Natural killer cell treated with Interleukin-12 subunit alpha and Interleukin-12 subunit beta and Interleukin-15 and Interleukin-18, amount 100 ng/mL, for 72 hours (primary cell): ENCODE data around the gene UFD1. TPM values are rescaled to one million over a fixed set of nuclear protein-coding genes. Genes with fewer than 3 reads are reported as not detected.

Experiments used
- ATAC-seq, 2 donors: fragments of 150-1000 bp; cut with Tn5 transposase in 1 of 2; sonication (Bioruptor Pico), chemical (Tn5 transposase) in 1 of 2; 2 replicates each; pipeline ENCODE4 v1.10.0; 2021
- DNase-seq: peaks from one replicate; pipeline ENCODE4 v3.0.0; 2022; ENCODE audit warnings: low spot score
- H3K27ac Mint-ChIP-seq, 2 donors: 1 replicate in 1 of 2; 2 replicates in 1 of 2; pipeline ENCODE4 v1.8.0; 2022; ENCODE audit warnings: mixed read lengths in 2 of 2, mild to moderate bottlenecking in 1 of 2, moderate library complexity in 1 of 2
- H3K27me3 Mint-ChIP-seq, 2 donors: 1 replicate in 1 of 2; 2 replicates in 1 of 2; pipeline ENCODE4 v1.8.0; 2022; ENCODE audit warnings: mixed read lengths in 2 of 2
- H3K36me3 Mint-ChIP-seq: one replicate; pipeline ENCODE4 v1.8.0; 2022; ENCODE audit warnings: mixed read lengths
- H3K4me1 Mint-ChIP-seq, 2 donors: 1 replicate in 1 of 2; 2 replicates in 1 of 2; pipeline ENCODE4 v1.8.0; 2022; ENCODE audit warnings: low read depth in 2 of 2, mixed read lengths in 2 of 2, mild to moderate bottlenecking in 1 of 2
- H3K4me3 Mint-ChIP-seq: one replicate; pipeline ENCODE4 v1.8.0; 2022; ENCODE audit warnings: mixed read lengths
- H3K9me3 Mint-ChIP-seq: 2 replicates; pipeline ENCODE4 v1.8.0; 2022; ENCODE audit warnings: mixed read lengths
- total RNA-seq, 2 donors: library from RNA; stranded (reverse); gene quantifications; one replicate each; pipeline ENCODE4 v1.2.3, GENCODE V29; 2022

The UFD1 gene
- total RNA-seq, 2 donors from 2014 or later: 104 to 109 TPM

GRCh38 chr22:19480173-19480568 is 1.2 kb upstream of the UFD1 start:
- Mint-ChIP-seq H3K27ac (peak overlapping the region; percentile 95 to 100), H3K27me3 (no peaks in the 10 kb centered on the region), H3K4me3 (peak overlapping the region; percentile 99), H3K9me3 (no peaks in the 10 kb centered on the region), H3K4me1 (peaks cover 30 to 33% of the 10 kb centered on the region in 2 donors), H3K36me3 (peaks cover 17% of the 10 kb centered on the region)
- DNase-seq (no peak), ATAC-seq (no peak)

GRCh38 chr22:19479355-19480172 is 571 bp upstream of the UFD1 start, which contains the start of gene CDC45:
CDC45 (plus strand) TSS chr22:19479920; CDS start chr22:19479969, 49 bp downstream.
- Mint-ChIP-seq H3K27ac (peak within 1 kb of the TSS; percentile 95 to 100), H3K9me3 (no peaks in the 10 kb centered on the region), H3K36me3 (peaks cover 11% of the 10 kb centered on the region), H3K4me1 (peaks cover 30 to 33% of the 10 kb centered on the region in 2 donors), H3K4me3 (peak within 1 kb of the TSS; percentile 99), H3K27me3 (no peaks in the 10 kb centered on the region)
- DNase-seq (peak; percentile 96), ATAC-seq (peak; percentile 95 to 96)

- peak overlapping the region; percentile 80 to 95 for H3K27ac Mint-ChIP-seq
- ATAC-seq: no peak
- peaks cover 4% of the 10 kb centered on the region for H3K36me3 Mint-ChIP-seq
- H3K9me3 Mint-ChIP-seq: no peaks in the 10 kb centered on the region
- H3K27me3 Mint-ChIP-seq: no peaks in the 10 kb centered on the region
- H3K4me1 Mint-ChIP-seq: peaks cover 30 to 36% of the 10 kb centered on the region in 2 donors
- peak overlapping the region; percentile 99 for H3K4me3 Mint-ChIP-seq
- DNase-seq: no peak
Observed at GRCh38 chr22:19478045-19478900, 720 bp downstream of the UFD1 start.

GRCh38 chr22:19477321-19478044 is 1.5 kb downstream of the UFD1 start:
- Mint-ChIP-seq H3K9me3 (no peaks in the 10 kb centered on the region), H3K4me1 (peaks cover 30 to 37% of the 10 kb centered on the region in 2 donors), H3K27me3 (no peaks in the 10 kb centered on the region), H3K36me3 (peaks cover 4% of the 10 kb centered on the region), H3K27ac (peak overlapping the region; percentile 80 to 95), H3K4me3 (peak overlapping the region; percentile 99)
- no peak for DNase-seq
- ATAC-seq: no peak

GRCh38 chr22:19476023-19476422 is 3.0 kb downstream of the UFD1 start:
- H3K4me3 Mint-ChIP-seq: peak overlapping the region; percentile 57
- peaks cover 30 to 37% of the 10 kb centered on the region in 2 donors for H3K4me1 Mint-ChIP-seq
- peaks cover 4% of the 10 kb centered on the region for H3K36me3 Mint-ChIP-seq
- ATAC-seq (no peak), DNase-seq (no peak)
- no peaks in the 10 kb centered on the region for H3K27me3 Mint-ChIP-seq
- H3K9me3 Mint-ChIP-seq: no peaks in the 10 kb centered on the region
- H3K27ac Mint-ChIP-seq: peak overlapping the region in 1 of 2 donors; percentile 53

- H3K27ac Mint-ChIP-seq: no peak overlapping the region
- ATAC-seq (no peak), DNase-seq (no peak)
- peaks cover 20 to 29% of the 10 kb centered on the region in 2 donors for H3K4me1 Mint-ChIP-seq
- no peaks in the 10 kb centered on the region for H3K9me3 Mint-ChIP-seq
- H3K4me3 Mint-ChIP-seq: no peak overlapping the region
- H3K27me3 Mint-ChIP-seq: no peaks in the 10 kb centered on the region
- H3K36me3 Mint-ChIP-seq: peaks cover 6% of the 10 kb centered on the region
Observed at GRCh38 chr22:19473578-19473977, 5.4 kb downstream of the UFD1 start.

GRCh38 chr22:19472233-19472632 is 6.8 kb downstream of the UFD1 start:
- DNase-seq: no peak
- Mint-ChIP-seq H3K4me1 (peaks cover 9 to 21% of the 10 kb centered on the region in 2 donors), H3K27ac (no peak overlapping the region), H3K36me3 (peaks cover 6% of the 10 kb centered on the region), H3K9me3 (no peaks in the 10 kb centered on the region), H3K27me3 (no peaks in the 10 kb centered on the region), H3K4me3 (no peak overlapping the region)
- no peak for ATAC-seq

- DNase-seq: no peak
- ATAC-seq: no peak
- H3K36me3 Mint-ChIP-seq: peaks cover 6% of the 10 kb centered on the region
- H3K9me3 Mint-ChIP-seq: no peaks in the 10 kb centered on the region
- H3K4me1 Mint-ChIP-seq: peaks cover 6 to 18% of the 10 kb centered on the region in 2 donors
- no peak overlapping the region for H3K4me3 Mint-ChIP-seq
- no peak overlapping the region for H3K27ac Mint-ChIP-seq
- H3K27me3 Mint-ChIP-seq: no peaks in the 10 kb centered on the region
Observed at GRCh38 chr22:19471572-19471971, 7.4 kb downstream of the UFD1 start.

- no peak for ATAC-seq
- Mint-ChIP-seq H3K4me1 (peaks cover 0 to 14% of the 10 kb centered on the region in 2 donors), H3K36me3 (peaks cover 11% of the 10 kb centered on the region), H3K27ac (no peak overlapping the region), H3K27me3 (no peaks in the 10 kb centered on the region), H3K4me3 (no peak overlapping the region), H3K9me3 (no peaks in the 10 kb centered on the region)
- no peak for DNase-seq
Observed at GRCh38 chr22:19470010-19470409, 9.0 kb downstream of the UFD1 start.

- H3K4me3 Mint-ChIP-seq: no peak overlapping the region
- no peak overlapping the region for H3K27ac Mint-ChIP-seq
- no peaks in the 10 kb centered on the region for H3K9me3 Mint-ChIP-seq
- H3K4me1 Mint-ChIP-seq: peaks cover 0 to 16% of the 10 kb centered on the region in 2 donors
- DNase-seq (no peak), ATAC-seq (no peak)
- peaks cover 13% of the 10 kb centered on the region for H3K36me3 Mint-ChIP-seq
- H3K27me3 Mint-ChIP-seq: no peaks in the 10 kb centered on the region
Observed at GRCh38 chr22:19469421-19469820, 9.6 kb downstream of the UFD1 start.

GRCh38 chr22:19467912-19468311 is 11.1 kb downstream of the UFD1 start:
- H3K36me3 Mint-ChIP-seq: peaks cover 20% of the 10 kb centered on the region
- no peaks in the 10 kb centered on the region for H3K27me3 Mint-ChIP-seq
- no peak overlapping the region for H3K27ac Mint-ChIP-seq
- ATAC-seq (no peak), DNase-seq (no peak)
- H3K4me1 Mint-ChIP-seq: peaks cover 0 to 12% of the 10 kb centered on the region in 2 donors
- H3K9me3 Mint-ChIP-seq: no peaks in the 10 kb centered on the region
- H3K4me3 Mint-ChIP-seq: no peak overlapping the region

GRCh38 chr22:19466848-19467752 is 11.9 kb downstream of the UFD1 start:
- H3K9me3 Mint-ChIP-seq: no peaks in the 10 kb centered on the region
- no peak overlapping the region for H3K27ac Mint-ChIP-seq
- peaks cover 23% of the 10 kb centered on the region for H3K36me3 Mint-ChIP-seq
- no peak overlapping the region for H3K4me3 Mint-ChIP-seq
- no peak for DNase-seq
- no peaks in the 10 kb centered on the region for H3K27me3 Mint-ChIP-seq
- peaks cover 0 to 12% of the 10 kb centered on the region in 2 donors for H3K4me1 Mint-ChIP-seq
- no peak for ATAC-seq
